GM12873 (cell line): ENCODE results near the gene CACNA2D2.
A peak's percentile ranks its signal among the peaks of the same experiment; 100 is the strongest.

Experiments
- CTCF ChIP-seq: IDR thresholded peaks from 2 replicates; pipeline ENCODE4 v1.5.1; 2012; ENCODE audit warnings: low read depth, mild to moderate bottlenecking, moderate library complexity, low read length, control low read depth; ENCODE audit not compliant: insufficient read depth; ENCODE audit errors: missing control alignments

The CACNA2D2 gene

DNA sequence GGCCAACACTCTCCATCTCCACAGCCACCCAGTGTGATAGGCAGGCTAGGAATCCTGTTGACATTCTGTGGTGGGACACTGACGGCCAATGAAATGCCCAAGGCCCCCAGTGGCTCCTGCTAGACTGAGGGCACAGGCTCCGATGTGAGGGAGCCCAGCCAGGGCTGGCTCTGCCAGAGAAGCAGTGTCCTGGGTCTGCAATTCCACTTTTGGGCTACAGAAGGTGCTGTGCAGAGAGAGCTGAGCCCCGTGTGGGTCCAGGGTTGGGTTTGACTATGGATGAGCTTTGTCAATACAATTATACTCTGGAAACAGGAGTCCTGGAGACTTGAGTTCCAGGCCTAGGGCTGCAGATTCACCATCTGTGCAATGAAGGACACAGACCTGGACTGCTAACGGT, 88.4 kb downstream of the CACNA2D2 start:
- peak; percentile 37 for TF ChIP-seq CTCF

- TF ChIP-seq CTCF, result no peak
These were observed 88.8 kb downstream of the CACNA2D2 start for GRCh38 chr3:50414616-50415015.

DNA sequence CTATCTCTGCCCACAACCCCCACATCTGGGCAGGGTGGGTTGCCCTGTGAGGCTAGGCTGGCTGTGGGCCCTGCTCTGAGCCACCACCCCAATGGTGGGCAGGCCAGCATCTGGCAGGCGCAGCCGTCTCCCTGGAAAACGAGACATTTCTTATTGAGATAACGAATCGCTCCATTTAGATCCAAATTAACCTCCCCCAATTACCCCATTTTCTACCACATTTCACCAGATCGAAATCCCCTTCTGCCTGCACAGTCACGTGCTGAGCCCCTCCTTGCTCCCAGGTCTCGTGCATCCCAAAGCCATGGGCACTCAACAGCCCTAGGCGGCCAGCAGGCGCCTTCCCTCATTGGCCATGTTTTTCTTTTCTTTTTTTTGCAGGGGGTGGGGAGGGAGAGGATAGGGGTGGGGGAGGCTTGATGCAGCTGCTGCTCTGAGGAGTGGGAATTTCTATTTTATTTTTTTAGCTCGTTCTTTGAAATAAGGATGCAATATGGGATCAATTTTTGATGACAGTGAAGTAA, 91.1 kb downstream of the CACNA2D2 start:
- no peak for TF ChIP-seq CTCF

GRCh38 chr3:50411229-50411628, 92.2 kb downstream of the CACNA2D2 start:
- TF ChIP-seq CTCF, result no peak

DNA sequence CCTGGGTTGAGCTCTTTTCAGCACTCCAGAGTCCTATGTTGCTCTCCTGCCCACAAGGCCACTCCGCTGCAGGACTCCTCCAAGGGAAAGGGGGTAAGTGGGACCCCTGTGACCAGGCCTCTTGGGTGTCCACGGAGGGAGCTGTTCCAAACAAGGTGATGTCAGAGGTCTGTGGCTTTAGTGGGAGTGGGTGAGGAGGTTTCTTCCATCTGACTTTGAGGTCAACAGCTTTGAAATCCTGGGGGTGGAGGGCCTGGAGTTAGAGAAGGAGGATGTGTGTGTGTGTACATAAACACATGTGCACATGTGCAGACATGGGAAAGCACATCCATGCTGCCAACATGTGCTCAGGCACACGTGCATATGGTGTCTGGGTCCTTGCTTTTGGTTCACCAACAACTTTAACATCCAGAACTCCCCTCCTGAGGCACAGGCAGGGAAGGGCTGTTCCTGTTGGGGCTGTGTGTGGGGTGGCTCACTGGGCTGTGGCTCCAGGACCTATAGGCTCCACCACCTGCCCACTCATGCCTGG, 92.8 kb downstream of the CACNA2D2 start:
- TF ChIP-seq CTCF, result no peak

DNA sequence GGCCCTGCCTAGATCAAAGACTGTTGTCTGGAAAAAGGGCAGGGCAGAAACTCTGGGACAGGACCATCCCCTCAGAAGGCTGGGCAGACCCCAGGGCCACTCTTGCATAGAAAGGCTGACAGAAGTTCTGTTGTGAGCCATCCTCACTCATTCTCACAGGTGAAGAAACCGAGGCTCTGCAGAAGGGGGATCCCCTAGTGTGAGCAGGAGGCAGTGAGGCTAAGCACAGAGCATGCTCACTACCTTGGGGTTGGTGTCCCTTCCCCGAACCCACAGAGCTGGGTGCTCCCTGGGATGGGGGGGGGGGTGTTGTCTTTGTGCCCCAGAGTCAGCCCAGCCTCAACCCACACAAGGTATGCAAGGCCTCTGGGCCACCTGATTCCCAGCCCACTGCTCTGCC, 93.2 kb downstream of the CACNA2D2 start:
- TF ChIP-seq CTCF, result no peak

GRCh38 chr3:50408443-50408944, 94.9 kb downstream of the CACNA2D2 start:
- TF ChIP-seq CTCF, result no peak
